Skeletal muscle tissue (tissue), 4 donors: ENCODE results near the gene CLCN6. TPM values are rescaled to one million over a fixed set of nuclear protein-coding genes. Genes with fewer than 3 reads are reported as not detected.

Experiments
- H3K27ac ChIP-seq: one replicate; pipeline ENCODE4 v1.7.0; 2013; ENCODE audit warnings: mild to moderate bottlenecking, low read depth, low read length, inconsistent platforms
- H3K27me3 ChIP-seq, 3 donors: one replicate each; pipeline ENCODE4 v1.7.0; 2013; ENCODE audit warnings: low read length in 3 of 3; ENCODE audit not compliant: control insufficient read depth in 3 of 3, insufficient read depth in 3 of 3
- H3K36me3 ChIP-seq, 3 donors: one replicate each; pipeline ENCODE4 v1.7.0; 2013; ENCODE audit warnings: low read length in 3 of 3; ENCODE audit not compliant: control insufficient read depth in 3 of 3, insufficient read depth in 3 of 3
- H3K4me1 ChIP-seq, 3 donors: one replicate each; pipeline ENCODE4 v1.7.0; 2013; ENCODE audit warnings: low read length in 3 of 3, mild to moderate bottlenecking in 3 of 3; ENCODE audit not compliant: control insufficient read depth in 3 of 3, insufficient read depth in 3 of 3
- H3K4me3 ChIP-seq, 3 donors: one replicate each; pipeline ENCODE4 v1.7.0; 2013; ENCODE audit warnings: low read length in 3 of 3
- H3K9ac ChIP-seq, 3 donors: one replicate each; pipeline ENCODE4 v1.7.0; 2013; ENCODE audit warnings: low read length in 3 of 3, mild to moderate bottlenecking in 3 of 3, moderate library complexity in 2 of 3, low read depth in 1 of 3
- H3K9me3 ChIP-seq, 3 donors: one replicate each; pipeline ENCODE4 v1.7.0; 2013; ENCODE audit warnings: low read length in 3 of 3; ENCODE audit not compliant: control insufficient read depth in 3 of 3
- total RNA-seq: library from RNA; depleted of rRNA; stranded (reverse); fragments of >200 nt; gene quantifications from one replicate; pipeline ENCODE4 v1.2.3, GENCODE V29; 2014
- donor health status: Osteomylitis.

CLCN6 gene
- total RNA-seq, 1 donor from 2014 or later = 3.7 TPM

GRCh38 chr1:11795238-11795890 lies 10.6 kb upstream of the CLCN6 start:
- Histone ChIP-seq H3K9ac (peak overlapping the region in 2 of 3 donors; percentile 45 to 57), H3K27ac (peak overlapping the region; percentile 58), H3K4me1 (peaks cover 40 to 58% (median 44%) of the 10 kb centered on the region in 3 donors), H3K4me3 (no peak overlapping the region), H3K27me3 (no peaks in the 10 kb centered on the region), H3K9me3 (no peaks in the 10 kb centered on the region), H3K36me3 (peaks cover 52 to 70% (median 66%) of the 10 kb centered on the region in 3 donors)

- H3K36me3 ChIP-seq = peaks cover 60 to 78% (median 73%) of the 10 kb centered on the region in 3 donors
- H3K27me3 ChIP-seq = no peaks in the 10 kb centered on the region
- H3K9me3 ChIP-seq = no peaks in the 10 kb centered on the region
- H3K9ac ChIP-seq = peak overlapping the region in 2 of 3 donors; percentile 40 to 57
- H3K4me1 ChIP-seq = peaks cover 36 to 58% (median 42%) of the 10 kb centered on the region in 3 donors
- H3K27ac ChIP-seq = peak overlapping the region; percentile 58
- no peak overlapping the region for H3K4me3 ChIP-seq
These were observed 9.8 kb upstream of the CLCN6 start for GRCh38 chr1:11796036-11796828.

- Histone ChIP-seq H3K4me1 (peaks cover 31 to 58% (median 41%) of the 10 kb centered on the region in 3 donors), H3K36me3 (peaks cover 55 to 75% (median 66%) of the 10 kb centered on the region in 3 donors), H3K27me3 (no peaks in the 10 kb centered on the region), H3K9ac (no peak overlapping the region), H3K4me3 (no peak overlapping the region), H3K27ac (peak overlapping the region; percentile 60), H3K9me3 (no peaks in the 10 kb centered on the region)
These were observed 8.3 kb upstream of the CLCN6 start for GRCh38 chr1:11797525-11798216.

- peak overlapping the region in 1 of 3 donors; percentile 3 for H3K9ac ChIP-seq
- peak overlapping the region; percentile 30 for H3K27ac ChIP-seq
- no peaks in the 10 kb centered on the region for H3K9me3 ChIP-seq
- H3K27me3 ChIP-seq = no peaks in the 10 kb centered on the region
- no peak overlapping the region for H3K4me3 ChIP-seq
- H3K4me1 ChIP-seq = peaks cover 42 to 70% (median 53%) of the 10 kb centered on the region in 3 donors
- H3K36me3 ChIP-seq = peaks cover 47 to 64% (median 59%) of the 10 kb centered on the region in 3 donors
These were observed 6.9 kb upstream of the CLCN6 start for GRCh38 chr1:11799099-11799498.

GRCh38 chr1:11799896-11800295 lies 6.1 kb upstream of the CLCN6 start:
- Histone ChIP-seq H3K4me1 (peaks cover 50 to 71% (median 60%) of the 10 kb centered on the region in 3 donors), H3K27ac (no peak overlapping the region), H3K9ac (no peak overlapping the region), H3K27me3 (no peaks in the 10 kb centered on the region), H3K9me3 (no peaks in the 10 kb centered on the region), H3K4me3 (no peak overlapping the region), H3K36me3 (peaks cover 39 to 56% (median 51%) of the 10 kb centered on the region in 3 donors)

- Histone ChIP-seq H3K9ac (peak overlapping the region in 1 of 3 donors; percentile 16), H3K27ac (peak overlapping the region; percentile 99), H3K4me1 (peaks cover 51 to 71% (median 60%) of the 10 kb centered on the region in 3 donors), H3K36me3 (peaks cover 35 to 52% (median 46%) of the 10 kb centered on the region in 3 donors), H3K9me3 (no peaks in the 10 kb centered on the region), H3K27me3 (no peaks in the 10 kb centered on the region), H3K4me3 (no peak overlapping the region)
These were observed 5.6 kb upstream of the CLCN6 start for GRCh38 chr1:11800391-11800755.

- H3K36me3 ChIP-seq = peaks cover 29 to 46% (median 41%) of the 10 kb centered on the region in 3 donors
- H3K9ac ChIP-seq = peak overlapping the region in 2 of 3 donors; percentile 16 to 69
- H3K9me3 ChIP-seq = no peaks in the 10 kb centered on the region
- H3K27me3 ChIP-seq = no peaks in the 10 kb centered on the region
- H3K4me3 ChIP-seq = no peak overlapping the region
- H3K4me1 ChIP-seq = peaks cover 48 to 66% (median 55%) of the 10 kb centered on the region in 3 donors
- peak overlapping the region; percentile 99 for H3K27ac ChIP-seq
These were observed 5.1 kb upstream of the CLCN6 start for GRCh38 chr1:11800756-11801433.

GRCh38 chr1:11802616-11802972 lies 3.4 kb upstream of the CLCN6 start:
- Histone ChIP-seq H3K9me3 (no peaks in the 10 kb centered on the region), H3K27ac (peak overlapping the region; percentile 99), H3K27me3 (no peaks in the 10 kb centered on the region), H3K4me1 (peaks cover 52 to 68% (median 60%) of the 10 kb centered on the region in 3 donors), H3K9ac (peak overlapping the region; percentile 85 to 98 (median 92)), H3K4me3 (peak overlapping the region; percentile 86 to 99 (median 96)), H3K36me3 (peaks cover 26 to 41% (median 36%) of the 10 kb centered on the region in 3 donors)
